Osteoblast (primary cell): ENCODE results near the gene HADHA. TPM values are rescaled to one million over a fixed set of nuclear protein-coding genes. Genes with fewer than 3 reads are reported as not detected.

Source experiments
- DNase-seq: peaks from one replicate; pipeline ENCODE4 v3.0.0; 2011; ENCODE audit warnings: low spot score, mixed read lengths; ENCODE audit not compliant: insufficient read length; ENCODE audit errors: missing footprints
- H2AFZ ChIP-seq: 2 replicates; pipeline ENCODE4 v1.6.0; 2011; ENCODE audit warnings: mild to moderate bottlenecking, low read length
- H3K27ac ChIP-seq: 2 replicates; pipeline ENCODE4 v1.5.1; 2011; ENCODE audit warnings: mild to moderate bottlenecking, low read depth, low read length, moderate library complexity
- H3K27me3 ChIP-seq: 2 replicates; pipeline ENCODE4 v1.6.0; 2012; ENCODE audit warnings: mild to moderate bottlenecking, control low read depth, inconsistent platforms, low read length, moderate library complexity; ENCODE audit not compliant: insufficient read depth
- H3K36me3 ChIP-seq: 2 replicates; pipeline ENCODE4 v1.5.1; 2011; ENCODE audit warnings: mild to moderate bottlenecking, low read length, control low read depth, moderate library complexity; ENCODE audit not compliant: insufficient read depth
- H3K4me1 ChIP-seq: 2 replicates; pipeline ENCODE4 v1.5.1; 2011; ENCODE audit warnings: mild to moderate bottlenecking, low read length, control low read depth, moderate library complexity; ENCODE audit not compliant: insufficient read depth
- H3K4me2 ChIP-seq: 2 replicates; pipeline ENCODE4 v1.6.0; 2011; ENCODE audit warnings: mild to moderate bottlenecking, low read length; ENCODE audit not compliant: insufficient read depth
- H3K4me3 ChIP-seq: fragments of 200-600 bp; sonication (generic); 3 replicates; pipeline ENCODE4 v1.5.1; 2012; ENCODE audit warnings: mild to moderate bottlenecking, low read length, inconsistent platforms; ENCODE audit not compliant: insufficient read depth
- H3K79me2 ChIP-seq: 2 replicates; pipeline ENCODE4 v1.6.0; 2012; ENCODE audit warnings: mild to moderate bottlenecking, low read length, control low read depth, inconsistent platforms; ENCODE audit not compliant: insufficient read depth
- H3K9me3 ChIP-seq: 2 replicates; pipeline ENCODE4 v1.5.1; 2011; ENCODE audit warnings: low read depth, low read length, control low read depth
- H4K20me1 ChIP-seq: 2 replicates; pipeline ENCODE4 v1.6.0; 2012; ENCODE audit warnings: mild to moderate bottlenecking, low read length, control low read depth; ENCODE audit not compliant: insufficient read depth
- total RNA-seq: library from RNA; depleted of rRNA; stranded (reverse); fragments of >200 nt; gene quantifications from 2 replicates; pipeline ENCODE4 v1.2.3, GENCODE V29; 2012
- TF ChIP-seq, protein P1 (sequence below): IDR thresholded peaks from 2 replicates; pipeline ENCODE4 v1.5.1; 2011; ENCODE audit warnings: mild to moderate bottlenecking, low read depth, low read length, moderate library complexity; ENCODE audit errors: extremely low read depth

Gene HADHA
- total RNA-seq, 1 donor = 113 TPM

DNA sequence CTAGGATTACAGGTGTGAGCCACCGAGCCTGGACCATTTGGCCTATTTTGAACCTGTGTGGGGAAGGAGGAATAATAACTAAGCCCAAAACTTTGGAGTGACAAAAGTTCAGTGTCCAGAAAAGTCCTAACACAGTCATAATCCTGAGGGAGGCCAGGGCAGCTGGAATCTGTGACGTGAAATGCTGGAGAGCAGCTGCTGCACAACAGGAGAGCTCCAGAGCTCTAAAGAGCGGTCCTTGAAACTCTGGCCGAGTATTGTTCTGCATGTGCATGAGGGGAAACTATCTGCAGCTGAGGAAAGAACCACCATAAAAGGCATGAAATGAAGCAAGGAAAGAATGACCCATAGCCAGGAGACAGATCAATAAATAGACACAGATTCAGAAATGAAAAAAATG, 27.8 kb downstream of the HADHA start:
- H3K9me3 ChIP-seq = no peaks in the 10 kb centered on the region
- no peak overlapping the region for H2AFZ ChIP-seq
- no peaks in the 10 kb centered on the region for H3K79me2 ChIP-seq
- H3K4me3 ChIP-seq = no peak overlapping the region
- no peak overlapping the region for H3K4me2 ChIP-seq
- H3K36me3 ChIP-seq = peaks cover 57% of the 10 kb centered on the region
- no peak overlapping the region for H3K27ac ChIP-seq
- H4K20me1 ChIP-seq = no peaks in the 10 kb centered on the region
- TF ChIP-seq, protein P1, sequence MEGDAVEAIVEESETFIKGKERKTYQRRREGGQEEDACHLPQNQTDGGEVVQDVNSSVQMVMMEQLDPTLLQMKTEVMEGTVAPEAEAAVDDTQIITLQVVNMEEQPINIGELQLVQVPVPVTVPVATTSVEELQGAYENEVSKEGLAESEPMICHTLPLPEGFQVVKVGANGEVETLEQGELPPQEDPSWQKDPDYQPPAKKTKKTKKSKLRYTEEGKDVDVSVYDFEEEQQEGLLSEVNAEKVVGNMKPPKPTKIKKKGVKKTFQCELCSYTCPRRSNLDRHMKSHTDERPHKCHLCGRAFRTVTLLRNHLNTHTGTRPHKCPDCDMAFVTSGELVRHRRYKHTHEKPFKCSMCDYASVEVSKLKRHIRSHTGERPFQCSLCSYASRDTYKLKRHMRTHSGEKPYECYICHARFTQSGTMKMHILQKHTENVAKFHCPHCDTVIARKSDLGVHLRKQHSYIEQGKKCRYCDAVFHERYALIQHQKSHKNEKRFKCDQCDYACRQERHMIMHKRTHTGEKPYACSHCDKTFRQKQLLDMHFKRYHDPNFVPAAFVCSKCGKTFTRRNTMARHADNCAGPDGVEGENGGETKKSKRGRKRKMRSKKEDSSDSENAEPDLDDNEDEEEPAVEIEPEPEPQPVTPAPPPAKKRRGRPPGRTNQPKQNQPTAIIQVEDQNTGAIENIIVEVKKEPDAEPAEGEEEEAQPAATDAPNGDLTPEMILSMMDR = no peak
- no peaks in the 10 kb centered on the region for H3K4me1 ChIP-seq
- H3K27me3 ChIP-seq = no peaks in the 10 kb centered on the region
- no peak for DNase-seq

- no peak overlapping the region for H3K4me3 ChIP-seq
- no peak overlapping the region for H3K4me2 ChIP-seq
- DNase-seq = no peak
- H3K4me1 ChIP-seq = no peaks in the 10 kb centered on the region
- no peak overlapping the region for H3K27ac ChIP-seq
- no peaks in the 10 kb centered on the region for H3K79me2 ChIP-seq
- H3K27me3 ChIP-seq = no peaks in the 10 kb centered on the region
- H3K9me3 ChIP-seq = no peaks in the 10 kb centered on the region
- TF ChIP-seq, protein P1 = no peak
- no peaks in the 10 kb centered on the region for H4K20me1 ChIP-seq
- no peak overlapping the region for H2AFZ ChIP-seq
- H3K36me3 ChIP-seq = peaks cover 61% of the 10 kb centered on the region
These were observed 28.6 kb downstream of the HADHA start for GRCh38 chr2:26215833-26216232.

GRCh38 chr2:26214759-26215158, 29.7 kb downstream of the HADHA start:
- no peak for DNase-seq
- Histone ChIP-seq H3K4me3 (no peak overlapping the region), H3K4me2 (no peak overlapping the region), H4K20me1 (no peaks in the 10 kb centered on the region), H3K79me2 (no peaks in the 10 kb centered on the region), H3K36me3 (peaks cover 62% of the 10 kb centered on the region), H3K4me1 (no peaks in the 10 kb centered on the region), H3K9me3 (no peaks in the 10 kb centered on the region), H3K27ac (no peak overlapping the region), H3K27me3 (no peaks in the 10 kb centered on the region), H2AFZ (no peak overlapping the region)
- TF ChIP-seq, protein P1 = no peak

- no peak for DNase-seq
- H3K27me3 ChIP-seq = no peaks in the 10 kb centered on the region
- H3K4me3 ChIP-seq = no peak overlapping the region
- no peak overlapping the region for H3K4me2 ChIP-seq
- H3K79me2 ChIP-seq = no peaks in the 10 kb centered on the region
- H3K27ac ChIP-seq = no peak overlapping the region
- no peaks in the 10 kb centered on the region for H4K20me1 ChIP-seq
- TF ChIP-seq, protein P1 = no peak
- H3K9me3 ChIP-seq = no peaks in the 10 kb centered on the region
- no peaks in the 10 kb centered on the region for H3K4me1 ChIP-seq
- peaks cover 71% of the 10 kb centered on the region for H3K36me3 ChIP-seq
- H2AFZ ChIP-seq = no peak overlapping the region
These were observed 32.4 kb downstream of the HADHA start for GRCh38 chr2:26212011-26212410.
